IPS DF 4.7 (cell line): ENCODE measurements around the gene ZNF217.
"Not testable (repeated sequence)": the region's sequence is repeated elsewhere in the genome, so short reads cannot be mapped to it uniquely, and the experiment has no call there.

ENCODE experiments used
- DNase-seq: peaks from one replicate; pipeline ENCODE4 v3.0.0-alpha.2; 2013; ENCODE audit warnings: low spot score; ENCODE audit errors: extremely low read depth

Gene ZNF217

DNA sequence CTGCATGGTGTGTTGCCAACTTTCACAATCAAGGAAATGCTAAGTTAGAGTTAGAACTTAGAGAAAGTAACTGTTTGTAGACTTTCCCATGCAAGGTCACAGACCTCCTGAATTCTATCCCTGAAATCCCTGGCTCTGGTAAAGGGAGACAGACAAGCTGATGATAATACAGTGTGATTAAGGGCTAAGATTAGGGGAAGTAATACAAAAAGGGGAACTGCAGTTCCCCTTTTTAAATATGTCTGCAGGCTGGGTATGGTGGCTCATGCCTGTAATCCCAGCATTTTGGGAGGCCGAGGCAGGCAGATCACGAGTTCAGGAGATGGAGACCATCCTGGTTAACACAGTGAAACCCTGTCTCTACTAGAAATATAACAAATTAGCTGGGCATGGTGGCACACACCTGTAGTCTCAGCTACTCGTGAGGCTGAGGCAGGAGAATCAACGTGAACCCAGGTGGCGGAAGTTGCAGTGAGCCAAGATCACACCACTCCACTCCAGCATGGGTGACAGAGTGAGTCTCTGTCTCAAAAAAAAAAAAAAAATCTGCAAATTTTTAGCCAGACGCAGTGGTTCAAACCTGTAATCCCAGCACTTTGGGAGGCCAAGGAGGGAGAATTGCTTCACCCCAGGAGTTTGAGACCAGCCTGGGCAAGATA is 60.9 kb downstream of the ZNF217 start:
- DNase-seq: not testable (repeated sequence)

DNA sequence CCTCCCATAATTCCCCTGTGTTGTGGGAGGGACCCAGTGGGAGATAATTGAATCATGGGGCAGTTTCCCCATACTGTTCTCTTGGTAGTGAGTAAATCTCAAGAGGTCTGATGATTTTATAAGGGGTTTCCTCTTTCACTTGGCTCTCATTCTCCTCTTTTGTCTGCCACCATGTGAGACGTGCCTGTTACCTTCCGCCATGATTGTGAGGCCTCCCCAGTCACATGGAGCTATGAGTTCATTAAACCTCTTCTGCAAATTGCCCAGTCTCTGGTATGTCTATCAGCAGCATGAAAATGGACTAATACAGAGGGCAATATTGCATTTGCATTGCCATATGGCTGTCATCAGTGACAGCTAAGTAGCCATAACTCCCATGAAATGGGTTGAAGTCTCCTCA is 63.2 kb downstream of the ZNF217 start:
- no peak for DNase-seq

DNA sequence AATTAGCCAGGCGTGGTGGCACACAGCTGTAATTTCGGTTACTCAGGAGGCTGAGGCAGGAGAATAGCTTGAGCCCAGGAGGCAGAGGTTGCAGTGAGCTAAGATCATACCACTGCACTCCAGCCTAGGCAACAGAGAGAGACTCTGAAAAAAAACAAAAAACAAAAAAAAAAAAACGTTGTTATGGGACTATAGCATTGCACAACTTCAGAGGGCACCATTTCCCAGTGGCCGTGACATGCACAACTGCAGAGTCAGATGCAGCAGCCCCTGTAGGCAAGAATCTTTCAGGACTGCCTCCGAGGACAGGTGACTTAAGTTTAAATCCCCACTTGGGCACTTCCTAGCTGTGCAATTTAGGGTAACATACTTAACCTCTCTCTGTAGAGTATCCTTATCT is 64.0 kb downstream of the ZNF217 start:
- no peak for DNase-seq

- no peak for DNase-seq
Observed at GRCh38 chr20:53527196-53527595, 66.4 kb downstream of the ZNF217 start.

GRCh38 chr20:53524589-53525312 is 68.9 kb downstream of the ZNF217 start:
- no peak for DNase-seq

DNA sequence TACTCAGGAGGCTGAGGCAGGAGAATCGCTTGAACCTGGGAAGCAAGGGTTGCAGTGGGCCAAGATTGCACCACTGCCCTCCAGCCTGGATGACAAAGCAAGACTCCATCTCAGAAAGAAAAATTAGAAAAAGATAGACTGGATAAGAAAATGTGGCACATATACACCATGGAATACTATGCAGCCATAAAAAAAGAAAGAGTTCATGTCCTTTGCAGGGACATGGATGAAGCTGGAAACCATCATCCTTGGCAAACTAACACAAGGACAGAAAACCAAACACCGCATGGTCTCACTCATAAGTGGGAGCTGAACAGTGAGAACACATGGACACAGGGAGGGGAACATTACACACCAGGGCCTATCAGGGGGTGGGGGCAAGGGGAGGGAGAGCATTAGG is 70.0 kb downstream of the ZNF217 start:
- not testable (repeated sequence) for DNase-seq

DNA sequence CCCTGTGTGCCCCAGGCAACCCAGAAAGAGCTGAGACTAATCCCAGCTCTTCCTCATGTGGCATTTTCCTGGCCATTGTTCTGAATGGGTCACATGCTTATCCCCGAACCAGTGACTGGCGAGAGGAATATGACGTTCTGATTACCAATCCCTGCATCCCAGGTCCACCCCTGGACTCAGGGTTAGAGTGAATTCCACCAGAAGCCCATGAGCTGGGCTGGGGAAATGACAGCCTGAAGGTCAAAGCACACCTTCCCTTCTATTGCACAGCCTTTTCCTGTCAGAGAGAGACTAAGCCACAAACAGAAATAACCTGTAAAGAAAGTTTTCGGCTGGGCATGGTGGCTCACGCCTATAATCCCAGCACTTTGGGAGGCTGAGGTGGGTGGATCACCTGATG is 70.9 kb downstream of the ZNF217 start:
- no peak for DNase-seq

GRCh38 chr20:53522026-53522425 is 71.6 kb downstream of the ZNF217 start:
- no peak for DNase-seq

DNA sequence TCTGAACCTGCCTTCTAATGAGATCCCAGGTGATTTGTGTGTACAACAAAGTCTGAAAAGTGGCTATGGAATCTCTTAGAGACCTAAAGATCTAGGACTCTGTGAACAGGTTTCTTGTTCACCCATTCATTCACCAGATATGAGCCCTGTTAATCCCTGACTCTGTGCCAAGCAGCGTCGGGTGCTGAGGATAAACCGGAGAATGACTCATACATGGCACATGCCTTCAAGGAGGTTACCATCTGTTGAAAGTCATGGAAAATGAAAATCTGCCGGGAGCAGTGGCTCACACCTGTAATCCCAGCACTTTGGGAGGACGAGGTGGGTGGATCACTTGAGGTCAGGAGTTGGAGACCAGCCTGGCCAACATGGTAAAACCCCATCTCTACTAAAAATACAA is 72.2 kb downstream of the ZNF217 start:
- not testable (repeated sequence) for DNase-seq

GRCh38 chr20:53517146-53517545 is 76.5 kb downstream of the ZNF217 start:
- DNase-seq: no peak
